ENCODE measurements around the gene DEGS2.

- TF ChIP-seq, protein P1, sequence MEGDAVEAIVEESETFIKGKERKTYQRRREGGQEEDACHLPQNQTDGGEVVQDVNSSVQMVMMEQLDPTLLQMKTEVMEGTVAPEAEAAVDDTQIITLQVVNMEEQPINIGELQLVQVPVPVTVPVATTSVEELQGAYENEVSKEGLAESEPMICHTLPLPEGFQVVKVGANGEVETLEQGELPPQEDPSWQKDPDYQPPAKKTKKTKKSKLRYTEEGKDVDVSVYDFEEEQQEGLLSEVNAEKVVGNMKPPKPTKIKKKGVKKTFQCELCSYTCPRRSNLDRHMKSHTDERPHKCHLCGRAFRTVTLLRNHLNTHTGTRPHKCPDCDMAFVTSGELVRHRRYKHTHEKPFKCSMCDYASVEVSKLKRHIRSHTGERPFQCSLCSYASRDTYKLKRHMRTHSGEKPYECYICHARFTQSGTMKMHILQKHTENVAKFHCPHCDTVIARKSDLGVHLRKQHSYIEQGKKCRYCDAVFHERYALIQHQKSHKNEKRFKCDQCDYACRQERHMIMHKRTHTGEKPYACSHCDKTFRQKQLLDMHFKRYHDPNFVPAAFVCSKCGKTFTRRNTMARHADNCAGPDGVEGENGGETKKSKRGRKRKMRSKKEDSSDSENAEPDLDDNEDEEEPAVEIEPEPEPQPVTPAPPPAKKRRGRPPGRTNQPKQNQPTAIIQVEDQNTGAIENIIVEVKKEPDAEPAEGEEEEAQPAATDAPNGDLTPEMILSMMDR (IDR thresholded peaks at IDR 0.05), result no peak
- no peak for TF ChIP-seq POLR2A (IDR thresholded peaks at IDR 0.05)
- TF ChIP-seq POLR2AphosphoS5 (IDR thresholded peaks at IDR 0.05), result no peak
Measured at GRCh38 chr14:100127853-100128455, 31.5 kb downstream of the DEGS2 start.

All from upper lobe of left lung (tissue), 4 donors.